ENCODE measurements around the gene SOX10. TPM values are rescaled to one million over a fixed set of nuclear protein-coding genes. Genes with fewer than 3 reads are reported as not detected.
"Not testable (repeated sequence)": the region's sequence is repeated elsewhere in the genome, so short reads cannot be mapped to it uniquely, and the experiment has no call there.

Gene SOX10
- total and polyA plus RNA-seq, 2 of the 4 experiments (the other 2 are of a cell fraction) = not detected

DNA sequence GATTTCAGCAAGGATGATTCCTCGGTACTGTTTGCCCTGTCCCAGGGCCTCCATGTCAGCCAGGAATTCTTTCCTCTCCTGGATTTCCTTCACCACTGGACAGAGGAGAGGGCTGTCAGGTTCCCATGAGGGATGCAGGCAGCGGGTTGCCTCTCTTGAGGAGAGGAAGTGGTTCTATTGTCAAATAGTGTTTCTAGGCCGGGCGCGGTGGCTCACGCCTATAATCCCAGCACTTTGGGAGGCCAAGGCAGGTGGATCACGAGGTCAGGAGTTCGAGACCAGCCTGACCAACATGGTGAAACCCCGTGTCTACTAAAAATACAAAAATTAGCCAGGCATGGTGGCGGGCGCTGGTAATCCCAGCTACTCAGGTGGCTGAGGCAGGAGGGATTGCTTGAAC lies 39.9 kb downstream of the SOX10 start:
- H3K4me1 ChIP-seq (ENCODE audit: control insufficient read depth, insufficient read depth, low read length); H3K23ac ChIP-seq (ENCODE audit: low read depth, low read length); H2BK120ac ChIP-seq (ENCODE audit: low read depth, low read length); H3K56ac ChIP-seq (ENCODE audit: extremely low read depth, insufficient read depth, low read length); H2AK9ac ChIP-seq (replicated peaks; ENCODE audit: low read depth, low read length, poor library complexity); intact Hi-C loops (cut with micrococcal nuclease); H2AFZ ChIP-seq (replicated peaks; ENCODE audit: low read length, poor library complexity); BruUV-seq (replicated peaks); H2BK5ac ChIP-seq (ENCODE audit: low read depth, low read length, poor library complexity, severe bottlenecking); H3K4ac ChIP-seq (ENCODE audit: low read depth, low read length); ATAC-seq (ENCODE audit: low read depth); H3K18ac ChIP-seq (ENCODE audit: low read depth, low read length); in situ Hi-C loops (cut with MboI; ENCODE audit: low sequenced_read_pairs); H3K4me3 ChIP-seq (ENCODE audit: insufficient read depth, low read depth, low read length); H3K27me3 ChIP-seq (ENCODE audit: control insufficient read depth, insufficient read depth, low read length); POLR2A ChIA-PET (ENCODE audit: unreplicated experiment); CTCF ChIA-PET; H3K27ac ChIP-seq (ENCODE audit: insufficient read depth, low read length); H4K8ac ChIP-seq (ENCODE audit: low read depth in 2 of 2, low read length in 2 of 2); H2AK5ac ChIP-seq (ENCODE audit: low read depth, low read length); H3K9me1 ChIP-seq (ENCODE audit: insufficient read depth, low read length); H3K4me2 ChIP-seq (ENCODE audit: low read depth, low read length); H4K5ac ChIP-seq (ENCODE audit: low read depth, low read length); H4K91ac ChIP-seq (ENCODE audit: insufficient read depth, low read depth, low read length); H2BK20ac ChIP-seq (ENCODE audit: low read depth, low read length); H3K9me3 ChIP-seq (ENCODE audit: control insufficient read depth, insufficient read depth, low read length); DNase-seq; H3K14ac ChIP-seq (replicated peaks; ENCODE audit: low read depth, low read length); H2BK15ac ChIP-seq (ENCODE audit: low read depth, low read length); H4K20me1 ChIP-seq (ENCODE audit: insufficient read depth, low read length); dilution Hi-C loops (cut with HindIII; ENCODE audit: low sequenced_read_pairs, unreplicated experiment); H3K9ac ChIP-seq (ENCODE audit: low read depth, low read length); H3K79me1 ChIP-seq (ENCODE audit: low read depth in 1 of 2, low read length in 2 of 2): not testable (repeated sequence)
- H3K36me3 ChIP-seq (ENCODE audit: control insufficient read depth, insufficient read depth, low read length) = peaks cover 28% of the 10 kb centered on the region
- no CpG with 5 or more reads among the region's 11 CpGs for WGBS, 2 experiments (ENCODE audit: extremely low coverage in 2 of 2, insufficient read length in 1 of 2)
